ENCODE measurements around the gene KCNE4.
"Not testable (repeated sequence)": the region's sequence is repeated elsewhere in the genome, so short reads cannot be mapped to it uniquely, and the experiment has no call there.

Gene KCNE4

GRCh38 chr2:223057569-223057968 lies 5.6 kb downstream of the KCNE4 start:
- no peak for DNase-seq (ENCODE audit: low read depth in 2 of 2)

DNA sequence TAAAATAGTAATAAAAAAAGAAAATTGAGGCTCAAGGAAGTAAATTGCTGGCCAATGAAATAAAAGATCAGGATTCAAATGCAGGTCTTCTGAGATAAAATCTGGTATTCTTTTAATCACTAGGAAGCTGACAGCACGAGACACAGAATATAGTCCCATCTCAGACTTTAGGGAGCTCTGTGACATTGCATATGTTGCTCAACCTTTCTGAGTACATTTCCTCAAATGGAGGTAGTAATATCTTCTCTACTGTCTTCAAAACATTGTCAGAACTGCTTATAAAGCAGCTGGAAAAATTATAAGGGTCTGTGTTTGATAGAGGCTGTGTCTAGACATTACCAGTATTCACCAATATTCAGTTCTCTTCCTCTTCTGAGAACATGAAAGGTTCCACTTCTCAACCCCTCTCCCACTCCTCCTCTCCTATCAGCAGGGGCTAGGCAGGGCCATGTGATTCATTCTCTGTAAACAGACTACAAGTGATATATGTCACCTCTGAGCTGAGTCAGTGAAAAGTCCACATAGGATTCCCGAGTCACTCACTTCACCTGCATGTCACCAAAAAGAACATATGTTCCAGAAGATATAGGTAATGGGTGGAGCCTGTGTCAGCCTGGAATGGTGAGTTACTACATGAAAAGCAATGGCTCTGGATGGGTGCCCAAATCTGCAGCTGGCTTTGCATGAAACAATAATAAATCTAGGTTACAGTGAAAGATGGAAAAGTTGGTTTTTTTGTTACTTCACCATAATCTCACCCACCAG lies 7.1 kb downstream of the KCNE4 start:
- no peak for DNase-seq (ENCODE audit: low read depth in 2 of 2)

DNA sequence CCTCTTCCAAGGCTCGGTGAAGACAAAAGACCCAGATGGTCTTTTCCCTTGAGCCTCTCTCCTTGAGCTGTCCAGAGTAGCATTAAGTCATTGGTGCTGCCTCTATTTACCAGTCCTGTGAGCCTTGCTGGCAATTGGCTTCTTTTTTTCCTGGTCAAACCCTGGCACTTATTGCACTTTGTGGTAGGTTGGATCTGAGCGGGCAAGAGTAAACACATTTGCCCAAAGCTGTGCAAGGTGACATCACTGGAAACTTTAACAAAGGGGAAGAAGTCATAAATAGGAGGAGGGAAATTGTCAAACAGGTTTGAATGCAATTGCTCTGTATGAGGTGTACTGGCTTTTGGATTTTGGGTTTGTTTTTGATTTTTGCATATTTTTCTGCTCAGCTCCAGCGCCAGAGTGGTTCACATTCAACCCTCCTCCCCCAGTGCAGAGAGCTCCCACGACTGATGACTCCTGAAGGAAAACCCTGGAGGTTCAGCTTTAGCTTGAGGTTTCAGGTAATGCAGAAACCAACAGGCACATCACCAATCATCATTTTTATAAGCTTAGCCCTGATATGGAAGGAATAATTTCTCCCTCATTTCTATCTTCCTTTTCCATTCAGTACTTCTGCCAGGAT lies 8.3 kb downstream of the KCNE4 start:
- DNase-seq (ENCODE audit: low read depth in 2 of 2) = no peak

GRCh38 chr2:223062396-223062795 lies 10.4 kb downstream of the KCNE4 start:
- no peak for DNase-seq (ENCODE audit: low read depth in 2 of 2)

DNA sequence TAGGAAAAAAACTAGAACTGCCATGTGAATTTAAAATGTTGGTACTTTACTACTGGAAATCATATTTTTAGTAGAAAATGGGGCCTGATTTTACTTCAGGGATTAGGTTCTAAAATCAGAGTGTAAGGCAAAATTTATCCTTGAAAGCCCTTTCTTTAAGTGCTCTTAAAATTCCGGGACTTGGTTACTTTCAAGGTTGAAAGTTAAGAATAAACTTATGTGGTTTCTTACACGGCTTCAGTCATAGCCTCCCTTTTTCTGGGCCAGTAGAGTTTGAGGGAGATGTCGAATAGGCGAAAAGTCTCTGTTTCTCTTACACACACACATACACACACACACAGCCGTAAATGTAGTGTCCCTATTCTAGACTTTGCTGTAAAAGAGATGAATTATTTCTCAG lies 13.1 kb downstream of the KCNE4 start:
- DNase-seq (ENCODE audit: low read depth in 2 of 2) = no peak

- no peak for DNase-seq (ENCODE audit: low read depth in 2 of 2)
Measured at GRCh38 chr2:223066721-223067120, 14.7 kb downstream of the KCNE4 start.

- no peak for DNase-seq (ENCODE audit: low read depth in 2 of 2)
Measured at GRCh38 chr2:223068071-223068470, 16.1 kb downstream of the KCNE4 start.

DNA sequence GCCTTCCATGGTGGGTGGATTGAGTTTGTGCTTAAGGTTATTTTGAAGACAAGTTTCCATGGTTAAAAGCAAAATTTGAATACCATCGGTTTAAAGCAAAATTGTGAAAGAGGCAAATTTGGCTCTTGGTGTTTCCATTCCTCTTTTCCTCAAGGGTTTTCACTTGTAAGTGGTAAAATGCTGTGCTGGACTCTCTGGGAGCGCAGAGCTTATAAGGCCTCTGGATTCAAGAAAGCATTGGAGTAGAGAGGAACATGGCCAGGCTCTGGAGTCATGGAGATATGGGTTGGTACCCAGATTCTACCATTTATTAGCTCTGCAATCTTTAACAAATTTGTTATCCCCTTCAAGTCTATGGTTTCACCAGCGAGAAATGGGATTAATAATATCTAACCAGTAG lies 17.5 kb downstream of the KCNE4 start:
- no peak for DNase-seq (ENCODE audit: low read depth in 2 of 2)

DNA sequence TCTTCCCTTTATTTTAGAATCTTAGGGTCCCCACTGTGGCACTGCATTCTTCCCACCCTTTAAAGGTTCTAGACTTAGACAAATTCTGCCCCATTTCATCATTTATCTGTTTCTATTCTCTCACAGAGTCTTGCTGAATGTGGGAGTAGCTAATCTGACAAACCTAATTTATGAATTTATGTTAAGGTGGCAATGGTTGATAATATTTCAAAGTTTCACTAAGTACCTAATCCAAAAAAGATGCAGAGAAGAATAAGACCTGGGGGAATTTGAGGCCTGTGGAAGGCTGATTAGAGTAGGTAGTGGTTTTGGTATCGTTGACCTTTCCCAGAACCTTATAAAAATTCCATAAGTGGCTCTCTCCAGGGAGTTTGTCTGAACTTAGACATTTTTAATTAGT lies 18.0 kb downstream of the KCNE4 start:
- DNase-seq (ENCODE audit: low read depth in 2 of 2) = no peak

- DNase-seq (ENCODE audit: low read depth in 2 of 2) = no peak
Measured at GRCh38 chr2:223071139-223071538, 19.1 kb downstream of the KCNE4 start.

DNA sequence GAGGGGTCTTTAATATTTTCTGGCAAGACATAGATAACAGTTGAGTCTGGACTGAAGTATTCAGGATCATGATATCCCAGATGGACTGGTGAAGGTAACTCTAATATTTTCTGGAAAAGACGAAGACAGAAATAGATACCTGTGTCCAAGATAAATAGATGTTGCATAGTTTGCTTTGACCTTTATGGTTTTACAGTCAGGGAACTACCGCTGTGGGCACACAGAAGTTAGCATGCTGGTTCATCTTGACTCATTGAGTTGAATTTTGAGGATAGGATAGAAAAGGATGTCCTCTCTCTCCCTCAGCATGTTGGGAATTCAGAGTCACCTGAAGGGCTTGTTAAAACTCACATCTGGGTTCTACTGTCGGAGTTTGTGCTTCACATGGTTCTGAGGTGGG lies 20.8 kb downstream of the KCNE4 start:
- no peak for DNase-seq (ENCODE audit: low read depth in 2 of 2)

DNA sequence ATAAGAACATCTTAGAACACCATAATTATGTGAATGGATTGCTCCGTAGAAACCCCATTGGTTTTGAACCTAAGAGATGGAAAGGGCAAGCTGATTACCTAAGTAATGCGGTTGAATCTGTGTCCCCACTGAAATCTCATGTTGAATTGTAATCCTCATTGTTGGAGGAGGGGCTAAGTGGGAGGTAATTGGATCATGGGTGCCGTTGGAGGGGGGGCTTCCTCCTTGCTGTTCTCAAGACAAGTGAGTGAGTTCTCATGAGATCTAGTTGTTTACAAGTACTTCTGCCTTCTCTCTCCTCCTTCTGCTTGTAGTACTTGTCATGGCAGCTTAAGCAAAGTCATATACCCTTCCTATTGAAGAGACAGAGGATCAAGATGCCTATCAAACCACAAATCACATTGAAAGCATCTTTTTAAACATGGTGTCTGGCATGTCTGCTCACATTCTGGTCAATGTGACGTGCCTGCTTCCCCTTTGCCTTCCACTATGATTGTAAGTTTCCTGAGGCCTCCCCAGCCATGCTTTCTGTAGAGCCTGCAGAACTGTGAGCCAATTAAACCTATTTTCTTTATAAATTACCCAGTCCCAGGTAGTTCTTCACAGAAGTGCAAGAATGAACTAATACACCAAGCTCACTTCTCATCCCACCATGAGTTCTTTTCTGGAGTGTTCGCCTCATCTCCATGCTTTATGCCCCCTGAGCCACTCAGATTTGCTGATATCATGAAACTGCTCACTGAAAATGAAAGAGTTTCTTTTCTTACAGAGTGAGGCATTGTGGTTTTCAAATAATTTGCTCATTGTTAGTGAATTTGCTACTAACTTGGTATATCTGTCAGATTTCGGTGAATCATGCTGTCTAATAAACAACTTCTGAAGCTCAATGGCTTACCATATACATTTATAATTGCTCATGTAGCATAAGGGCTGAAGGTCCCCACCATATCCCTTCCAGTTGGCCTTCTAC lies 23.6 kb downstream of the KCNE4 start:
- no peak for DNase-seq (ENCODE audit: low read depth in 2 of 2)

DNA sequence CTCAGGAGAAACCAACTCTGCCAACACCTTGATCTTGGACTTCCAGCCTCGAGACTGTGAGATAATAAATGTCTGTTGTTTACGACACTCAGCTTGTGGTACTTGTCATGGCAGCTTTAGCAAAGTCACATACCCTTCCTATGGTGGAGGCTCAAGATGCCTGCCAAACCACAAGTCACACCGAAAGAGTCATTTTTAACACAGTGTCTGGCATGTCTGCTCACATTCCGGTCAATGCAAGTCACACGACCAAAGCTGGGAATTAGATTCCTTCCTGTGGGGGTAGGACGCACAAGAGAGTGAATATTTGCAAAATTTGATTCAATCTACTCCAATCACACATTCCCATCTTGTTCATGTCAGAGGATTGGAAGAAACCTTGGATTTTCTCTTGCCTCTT lies 24.6 kb downstream of the KCNE4 start:
- DNase-seq (ENCODE audit: low read depth in 2 of 2) = no peak

GRCh38 chr2:223078482-223078881 lies 26.5 kb downstream of the KCNE4 start:
- DNase-seq (ENCODE audit: low read depth in 2 of 2) = no peak

DNA sequence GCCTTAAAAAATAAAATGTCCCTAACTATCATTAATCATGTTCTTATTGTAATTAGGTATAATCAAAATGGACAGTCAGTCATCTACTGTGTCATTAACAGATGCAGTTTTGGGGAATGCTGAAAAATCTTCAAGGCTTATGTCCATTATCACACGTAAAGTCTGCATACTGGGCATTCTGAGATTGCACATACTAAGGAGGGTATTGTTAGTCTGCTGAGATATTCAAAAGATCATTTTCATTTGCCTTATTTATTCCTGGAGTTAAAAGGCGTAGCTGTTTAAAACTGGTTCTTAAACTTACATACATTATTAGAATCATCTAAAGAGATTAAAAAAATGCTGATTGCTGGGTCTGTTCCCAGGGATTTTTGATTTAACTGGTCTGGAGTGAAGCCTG lies 27.4 kb downstream of the KCNE4 start:
- no peak for DNase-seq (ENCODE audit: low read depth in 2 of 2)

- DNase-seq (ENCODE audit: low read depth in 2 of 2) = no peak
Measured at GRCh38 chr2:223079925-223080324, 27.9 kb downstream of the KCNE4 start.

- not testable (repeated sequence) for DNase-seq (ENCODE audit: low read depth in 2 of 2)
Measured at GRCh38 chr2:223080790-223081360, 28.9 kb downstream of the KCNE4 start.

DNA sequence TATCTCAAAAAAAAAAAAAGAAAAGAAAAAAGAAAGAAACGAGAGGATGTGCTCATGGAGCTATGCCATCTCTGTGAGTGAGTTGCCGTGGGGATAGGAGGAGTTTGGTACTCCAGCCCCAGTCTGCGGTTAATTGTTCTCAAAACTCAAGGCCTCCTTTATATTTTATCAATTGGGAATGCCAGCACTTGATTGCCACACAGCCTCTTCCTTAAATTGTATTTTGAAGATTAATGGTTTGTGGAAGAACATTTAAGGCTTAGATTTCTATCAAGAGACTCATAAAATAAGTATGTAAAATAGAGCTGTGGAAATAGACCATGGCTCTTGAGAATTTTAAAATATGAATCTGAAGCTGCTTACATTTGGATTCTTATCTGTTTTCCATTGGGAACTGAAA lies 29.8 kb downstream of the KCNE4 start:
- DNase-seq (ENCODE audit: low read depth in 2 of 2) = no peak

- DNase-seq (ENCODE audit: low read depth in 2 of 2) = no peak
Measured at GRCh38 chr2:223082706-223083105, 30.7 kb downstream of the KCNE4 start.

DNA sequence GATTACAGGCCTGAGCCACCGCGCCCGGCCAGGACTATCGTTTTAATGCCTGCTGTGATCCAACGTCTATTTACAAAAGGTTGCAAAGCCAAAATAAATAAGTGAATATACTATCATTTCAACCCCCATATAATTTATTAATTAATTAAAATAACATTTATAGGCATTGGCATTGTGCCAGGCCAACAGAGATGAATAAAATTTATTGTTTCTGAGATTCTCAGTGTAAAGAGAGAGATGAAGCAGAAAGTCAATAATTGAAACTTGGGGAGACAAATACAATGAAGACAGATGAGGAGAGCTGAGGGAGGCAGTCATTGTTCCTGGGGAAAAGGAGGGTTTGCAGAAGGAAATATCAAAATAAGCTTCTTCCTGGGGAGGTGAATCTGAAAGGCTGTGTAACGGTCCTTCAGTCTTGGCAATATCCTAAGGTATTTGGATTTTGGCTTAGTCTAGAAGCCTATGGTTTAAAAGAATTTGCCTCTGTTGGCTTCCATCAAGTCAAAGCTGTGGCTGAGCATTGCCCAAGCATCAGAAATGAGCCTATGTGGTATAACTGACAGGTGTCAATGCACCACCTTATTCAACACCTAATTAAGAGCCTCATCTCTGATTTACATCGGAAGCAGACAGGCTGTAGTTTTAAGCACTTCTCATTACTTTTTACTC lies 31.5 kb downstream of the KCNE4 start:
- no peak for DNase-seq (ENCODE audit: low read depth in 2 of 2)

GRCh38 chr2:223084873-223085272 lies 32.9 kb downstream of the KCNE4 start:
- no peak for DNase-seq (ENCODE audit: low read depth in 2 of 2)

All from stimulated activated CD8-positive, alpha-beta memory T cell treated with anti-CD3 and anti-CD28 coated beads, Interleukin-7, amount 100 ng/mL, for 1 hour (primary cell).